Kidney (tissue), 14 donors: ENCODE results near the gene COL4A6. TPM values are rescaled to one million over a fixed set of nuclear protein-coding genes. Genes with fewer than 3 reads are reported as not detected.

Experiments
- DNase-seq, 5 donors: peaks; one replicate each; pipeline ENCODE4 v3.0.0-alpha.2; 2013 to 2020
- FAIRE-seq: peaks from 2 replicates; lab custom pipeline; 2012; peaks lifted over from hg19 to GRCh38; lab: Jason Lieb, UNC
- H3K27ac ChIP-seq, 2 donors: one replicate each; pipeline ENCODE4 v1.7.0; 2013; ENCODE audit warnings: low read depth in 2 of 2, low read length in 2 of 2, inconsistent platforms in 1 of 2
- H3K27me3 ChIP-seq: one replicate; pipeline ENCODE4 v1.7.1; 2013; ENCODE audit warnings: low read length, inconsistent platforms; ENCODE audit not compliant: control insufficient read depth, insufficient read depth
- H3K36me3 ChIP-seq, 3 donors: one replicate each; pipeline versions ENCODE4 v1.7.0 to v1.7.1; 2013; ENCODE audit warnings: low read length in 3 of 3, control low read depth in 1 of 3, inconsistent platforms in 1 of 3; ENCODE audit not compliant: insufficient read depth in 3 of 3, control insufficient read depth in 2 of 3
- H3K4me1 ChIP-seq, 3 donors: one replicate each; pipeline versions ENCODE4 v1.7.0 to v1.7.1; 2013; ENCODE audit warnings: low read length in 3 of 3, inconsistent platforms in 1 of 3, low read depth in 1 of 3; ENCODE audit not compliant: control insufficient read depth in 2 of 3, insufficient read depth in 2 of 3
- H3K4me3 ChIP-seq, 3 donors: one replicate each; pipeline versions ENCODE4 v1.7.0 to v1.8.1; 2013; ENCODE audit warnings: low read length in 3 of 3, control low read depth in 1 of 3, inconsistent platforms in 1 of 3
- H3K9ac ChIP-seq, 3 donors: one replicate each; pipeline versions ENCODE4 v1.7.0 to v1.7.1; 2013; ENCODE audit warnings: low read length in 3 of 3, control low read depth in 1 of 3, inconsistent platforms in 1 of 3
- H3K9me3 ChIP-seq, 3 donors: one replicate each; pipeline versions ENCODE4 v1.7.0 to v1.7.1; 2013; ENCODE audit warnings: low read length in 3 of 3, control low read depth in 1 of 3, inconsistent platforms in 1 of 3; ENCODE audit not compliant: control insufficient read depth in 2 of 3, insufficient read depth in 1 of 3
- intact Hi-C: fragments of 100-400 bp; cut with DNase I; formaldehyde crosslinking; loops from one replicate; pipeline ENCODE4 v1.11.1; 2022
- polyA plus RNA-seq: library from polyadenylated mRNA; stranded (reverse); fragments of 350-450 nt; fragmentation: Illumina TruSeq; extraction: RNeasy Lipid Tissue Mini Kit (QIAGEN cat#74804); gene quantifications from one replicate; pipeline ENCODE4 v1.2.3, GENCODE V29; 2014; ENCODE audit warnings: low read depth, low replicate concordance; ENCODE audit not compliant: insufficient read depth
- total RNA-seq: library from RNA; stranded (reverse); fragmentation: NEBNext Ultra II Directional; extraction: Animal tissue kit (Norgen Biotek cat#: 25700); gene quantifications from one replicate; pipeline ENCODE4 v1.2.1, GENCODE V29; 2021
- TF ChIP-seq, protein P1 (sequence below): IDR thresholded peaks from 3 replicates; pipeline ENCODE4 v1.5.1; 2012; ENCODE audit warnings: mild to moderate bottlenecking, moderate library complexity, borderline replicate concordance; ENCODE audit not compliant: insufficient read depth; ENCODE audit errors: extremely low read depth
- donor health status: control.
- donor health status: control.
- donor health status: control.
- donor health status: control.
- donor health status: control.
- donor health status: DM: yes; HTN: yes; CAD: no.
- donor health status: Normal renal cell carcinoma (clear cell type).

Gene COL4A6
- total and polyA plus RNA-seq, 2 donors from 2014 or later = 3.3 to 4.1 TPM

DNA sequence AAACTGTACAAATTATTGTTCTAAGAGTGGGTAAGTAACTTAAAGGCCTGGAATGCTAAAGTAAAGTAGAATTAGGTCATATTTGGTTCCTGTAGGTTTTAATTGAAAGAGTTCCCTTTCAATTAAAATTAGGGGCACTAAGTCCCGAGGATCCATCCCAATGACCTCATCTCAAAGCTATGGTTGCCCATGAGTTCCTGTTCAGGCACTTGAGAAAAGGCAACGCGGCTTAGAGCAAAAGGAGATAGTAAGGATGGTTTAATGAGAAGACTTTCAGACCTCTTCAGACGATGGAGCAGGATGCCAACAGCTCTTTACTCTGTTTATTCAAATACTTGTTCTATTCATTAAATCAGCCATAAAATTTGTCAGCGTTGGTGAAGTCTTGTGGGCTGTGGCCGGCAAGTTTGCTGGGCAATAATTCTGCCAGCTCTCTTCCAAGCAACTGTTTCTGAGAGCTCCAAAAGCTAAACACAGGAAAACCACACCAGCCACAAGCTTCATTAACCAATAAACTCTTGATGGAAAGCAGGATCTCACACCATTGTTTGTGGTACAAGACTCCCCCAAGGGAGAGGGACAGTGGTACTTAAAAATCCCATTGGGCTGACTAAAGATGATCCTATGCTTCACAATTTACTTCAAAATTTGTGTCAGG lies 167.4 kb downstream of the COL4A6 start:
- DNase-seq = no peak
- no peak overlapping the region for H3K9ac ChIP-seq
- intact Hi-C loops = no loop called here
- no peaks in the 10 kb centered on the region for H3K9me3 ChIP-seq
- H3K4me1 ChIP-seq = no peaks in the 10 kb centered on the region
- no peak overlapping the region for H3K27ac ChIP-seq
- no peak overlapping the region for H3K4me3 ChIP-seq
- no peaks in the 10 kb centered on the region for H3K27me3 ChIP-seq
- TF ChIP-seq, protein P1, sequence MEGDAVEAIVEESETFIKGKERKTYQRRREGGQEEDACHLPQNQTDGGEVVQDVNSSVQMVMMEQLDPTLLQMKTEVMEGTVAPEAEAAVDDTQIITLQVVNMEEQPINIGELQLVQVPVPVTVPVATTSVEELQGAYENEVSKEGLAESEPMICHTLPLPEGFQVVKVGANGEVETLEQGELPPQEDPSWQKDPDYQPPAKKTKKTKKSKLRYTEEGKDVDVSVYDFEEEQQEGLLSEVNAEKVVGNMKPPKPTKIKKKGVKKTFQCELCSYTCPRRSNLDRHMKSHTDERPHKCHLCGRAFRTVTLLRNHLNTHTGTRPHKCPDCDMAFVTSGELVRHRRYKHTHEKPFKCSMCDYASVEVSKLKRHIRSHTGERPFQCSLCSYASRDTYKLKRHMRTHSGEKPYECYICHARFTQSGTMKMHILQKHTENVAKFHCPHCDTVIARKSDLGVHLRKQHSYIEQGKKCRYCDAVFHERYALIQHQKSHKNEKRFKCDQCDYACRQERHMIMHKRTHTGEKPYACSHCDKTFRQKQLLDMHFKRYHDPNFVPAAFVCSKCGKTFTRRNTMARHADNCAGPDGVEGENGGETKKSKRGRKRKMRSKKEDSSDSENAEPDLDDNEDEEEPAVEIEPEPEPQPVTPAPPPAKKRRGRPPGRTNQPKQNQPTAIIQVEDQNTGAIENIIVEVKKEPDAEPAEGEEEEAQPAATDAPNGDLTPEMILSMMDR = no peak
- FAIRE-seq = no peak
- no peaks in the 10 kb centered on the region for H3K36me3 ChIP-seq

DNA sequence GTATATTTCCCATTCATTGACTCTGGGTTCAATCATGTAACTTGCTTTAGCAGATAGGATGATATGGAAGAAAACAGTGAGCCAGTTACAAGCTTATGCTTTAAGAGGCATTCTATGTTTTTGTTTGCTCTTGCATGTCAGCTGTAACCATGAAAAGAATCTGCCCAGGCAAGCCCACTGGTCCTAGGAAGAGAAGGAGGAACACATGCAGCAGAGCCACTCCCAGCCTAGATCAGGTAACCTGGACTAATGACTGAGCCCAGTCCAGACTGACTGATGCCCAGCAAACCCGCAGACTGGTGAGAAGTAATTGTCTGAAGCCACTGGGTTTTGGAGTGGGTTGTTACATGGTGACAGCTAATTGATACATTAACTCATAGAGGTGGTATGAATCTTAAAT lies 167.9 kb downstream of the COL4A6 start:
- Histone ChIP-seq H3K9me3 (no peaks in the 10 kb centered on the region), H3K4me3 (no peak overlapping the region), H3K27ac (no peak overlapping the region), H3K27me3 (no peaks in the 10 kb centered on the region), H3K9ac (no peak overlapping the region), H3K36me3 (no peaks in the 10 kb centered on the region), H3K4me1 (no peaks in the 10 kb centered on the region)
- FAIRE-seq (no peak), DNase-seq (no peak)
- intact Hi-C loops = no loop called here
- TF ChIP-seq, protein P1 = no peak

DNA sequence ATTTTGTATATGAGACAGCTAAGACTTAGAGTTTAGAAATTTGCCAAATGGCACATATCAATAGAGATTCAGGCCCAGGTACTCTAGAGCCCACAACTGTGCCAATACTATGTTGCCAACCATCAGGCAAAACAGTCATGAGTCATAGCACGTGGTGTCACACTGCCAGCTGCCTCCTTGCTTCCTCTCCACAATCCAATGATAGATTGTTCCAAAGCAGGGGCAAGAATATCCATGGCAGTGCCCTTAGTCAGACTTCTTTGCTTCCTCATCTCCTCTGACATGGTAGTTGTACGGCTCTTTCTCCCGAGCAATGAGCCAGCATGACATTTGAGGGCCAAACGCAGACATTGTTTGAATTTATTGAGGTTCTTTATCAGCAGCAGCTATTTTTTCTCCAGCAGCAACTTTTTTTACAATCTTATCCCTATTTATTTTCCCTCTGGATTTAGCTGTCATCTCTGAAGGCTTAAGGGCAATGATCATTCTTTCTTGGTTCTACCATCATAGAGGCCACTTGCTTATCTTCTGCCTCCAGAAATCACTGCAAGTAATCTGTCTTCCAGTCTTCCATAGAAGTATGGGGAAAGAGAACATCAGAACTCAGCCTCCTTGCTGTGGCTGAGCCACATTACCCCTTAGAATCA lies 169.7 kb downstream of the COL4A6 start:
- intact Hi-C loops = no loop called here
- no peak overlapping the region for H3K27ac ChIP-seq
- H3K4me1 ChIP-seq = no peaks in the 10 kb centered on the region
- TF ChIP-seq, protein P1 = no peak
- H3K4me3 ChIP-seq = no peak overlapping the region
- FAIRE-seq (no peak), DNase-seq (no peak)
- no peaks in the 10 kb centered on the region for H3K36me3 ChIP-seq
- H3K9me3 ChIP-seq = no peaks in the 10 kb centered on the region
- no peak overlapping the region for H3K9ac ChIP-seq
- no peaks in the 10 kb centered on the region for H3K27me3 ChIP-seq

DNA sequence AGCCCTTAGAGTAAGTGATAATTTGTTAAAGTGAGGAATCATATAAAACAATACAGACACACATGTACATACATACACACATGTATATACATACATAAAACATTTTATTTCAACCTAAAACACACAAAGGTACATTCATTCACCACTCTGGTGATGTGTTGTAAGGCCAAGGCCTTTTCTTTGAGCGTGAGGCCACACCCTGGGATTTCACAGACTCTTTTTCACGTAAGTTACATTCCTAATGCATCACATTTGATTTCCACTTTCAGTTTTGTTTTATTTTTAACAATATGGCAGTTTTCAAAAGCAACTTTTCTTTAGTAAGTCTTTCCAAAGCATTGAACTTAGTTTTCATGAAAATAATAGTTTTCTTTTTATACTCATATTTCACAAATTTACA lies 170.7 kb downstream of the COL4A6 start:
- Histone ChIP-seq H3K27ac (no peak overlapping the region), H3K9me3 (no peaks in the 10 kb centered on the region), H3K4me1 (no peaks in the 10 kb centered on the region), H3K4me3 (no peak overlapping the region), H3K27me3 (no peaks in the 10 kb centered on the region), H3K36me3 (no peaks in the 10 kb centered on the region), H3K9ac (no peak overlapping the region)
- FAIRE-seq (no peak), DNase-seq (no peak)
- TF ChIP-seq, protein P1 = no peak
- intact Hi-C loops = no loop called here
